GM12875 (cell line): Measurements from ENCODE around the gene SYNJ2.

Experiments
- H3K4me3 ChIP-seq: one replicate; pipeline ENCODE4 v1.5.1; 2011; ENCODE audit warnings: low read depth, low read length, control low read depth
- CTCF ChIP-seq: IDR thresholded peaks from 2 replicates; pipeline ENCODE4 v1.5.1; 2011; ENCODE audit warnings: low read depth, mild to moderate bottlenecking, control low read depth, inconsistent platforms, low read length, moderate library complexity, borderline replicate concordance; ENCODE audit not compliant: insufficient read depth

The SYNJ2 gene

GRCh38 chr6:157996918-157997702 is 15.4 kb downstream of the SYNJ2 start:
- no peak overlapping the region for H3K4me3 ChIP-seq
- no peak for TF ChIP-seq CTCF

- no peak for TF ChIP-seq CTCF
These were observed 16.4 kb downstream of the SYNJ2 start for GRCh38 chr6:157997893-157998608.

GRCh38 chr6:157998707-157999167 is 17.1 kb downstream of the SYNJ2 start:
- TF ChIP-seq CTCF = no peak
- no peak overlapping the region for H3K4me3 ChIP-seq

More at GRCh38 chr6:157997893-157998608, 16.4 kb downstream of the SYNJ2 start:
- H3K4me3 ChIP-seq = no peak overlapping the region

- no peak for TF ChIP-seq CTCF
- no peak overlapping the region for H3K4me3 ChIP-seq
These were observed 17.7 kb downstream of the SYNJ2 start for GRCh38 chr6:157999168-158000051.

GRCh38 chr6:158000530-158001307 is 19.1 kb downstream of the SYNJ2 start:
- no peak for TF ChIP-seq CTCF
- no peak overlapping the region for H3K4me3 ChIP-seq

GRCh38 chr6:158002249-158002950 is 20.7 kb downstream of the SYNJ2 start:
- H3K4me3 ChIP-seq = no peak overlapping the region
- no peak for TF ChIP-seq CTCF
